Lower leg skin (tissue), 3 donors: Measurements from ENCODE around the gene TENM4.

Source experiments
- POLR2A ChIP-seq, 2 donors: fragments of 450-650 bp; IDR thresholded peaks; one replicate each; pipeline ENCODE4 v1.6.1; 2016 to 2017; ENCODE audit warnings: antibody characterized with exemption in 2 of 2, mild to moderate bottlenecking in 1 of 2, moderate library complexity in 1 of 2
- TF ChIP-seq, protein P1 (sequence below), 3 donors: fragments of 450-650 bp; IDR thresholded peaks; one replicate each; pipeline ENCODE4 v1.5.1; 2016; ENCODE audit warnings: antibody characterized with exemption in 3 of 3, mild to moderate bottlenecking in 3 of 3, moderate library complexity in 2 of 3

DNA sequence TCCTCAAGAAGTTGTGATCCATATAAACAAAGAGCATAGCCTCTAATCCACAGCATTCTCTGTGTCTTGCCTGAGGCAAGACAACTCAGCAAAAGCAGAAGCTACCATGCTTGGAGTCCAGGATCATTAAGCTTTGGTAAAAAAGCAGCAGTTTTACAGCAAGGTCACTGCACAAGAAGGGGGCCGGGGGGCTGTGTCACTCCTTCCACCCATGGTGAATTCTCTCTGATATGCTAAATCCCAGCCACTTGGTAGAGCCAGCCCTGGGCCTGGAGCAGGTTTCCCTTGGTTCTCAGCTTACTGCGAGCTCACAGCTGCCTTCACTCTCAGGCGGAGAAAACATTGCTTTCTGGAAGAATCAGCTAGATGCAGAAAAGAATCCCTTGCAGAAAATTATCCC, 144.7 kb downstream of the TENM4 start:
- TF ChIP-seq, protein P1, sequence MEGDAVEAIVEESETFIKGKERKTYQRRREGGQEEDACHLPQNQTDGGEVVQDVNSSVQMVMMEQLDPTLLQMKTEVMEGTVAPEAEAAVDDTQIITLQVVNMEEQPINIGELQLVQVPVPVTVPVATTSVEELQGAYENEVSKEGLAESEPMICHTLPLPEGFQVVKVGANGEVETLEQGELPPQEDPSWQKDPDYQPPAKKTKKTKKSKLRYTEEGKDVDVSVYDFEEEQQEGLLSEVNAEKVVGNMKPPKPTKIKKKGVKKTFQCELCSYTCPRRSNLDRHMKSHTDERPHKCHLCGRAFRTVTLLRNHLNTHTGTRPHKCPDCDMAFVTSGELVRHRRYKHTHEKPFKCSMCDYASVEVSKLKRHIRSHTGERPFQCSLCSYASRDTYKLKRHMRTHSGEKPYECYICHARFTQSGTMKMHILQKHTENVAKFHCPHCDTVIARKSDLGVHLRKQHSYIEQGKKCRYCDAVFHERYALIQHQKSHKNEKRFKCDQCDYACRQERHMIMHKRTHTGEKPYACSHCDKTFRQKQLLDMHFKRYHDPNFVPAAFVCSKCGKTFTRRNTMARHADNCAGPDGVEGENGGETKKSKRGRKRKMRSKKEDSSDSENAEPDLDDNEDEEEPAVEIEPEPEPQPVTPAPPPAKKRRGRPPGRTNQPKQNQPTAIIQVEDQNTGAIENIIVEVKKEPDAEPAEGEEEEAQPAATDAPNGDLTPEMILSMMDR (IDR thresholded peaks at IDR 0.05), result no peak
- no peak for TF ChIP-seq POLR2A (IDR thresholded peaks at IDR 0.05)
